GM19452 (cell line): ENCODE measurements around the gene STK4.

Source experiments
- ATAC-seq: cut with Tn5 transposase; IDR thresholded peaks from one replicate; pipeline ENCODE4 v1.9.1; 2021; ENCODE audit not compliant: unreplicated experiment

The STK4 gene

DNA sequence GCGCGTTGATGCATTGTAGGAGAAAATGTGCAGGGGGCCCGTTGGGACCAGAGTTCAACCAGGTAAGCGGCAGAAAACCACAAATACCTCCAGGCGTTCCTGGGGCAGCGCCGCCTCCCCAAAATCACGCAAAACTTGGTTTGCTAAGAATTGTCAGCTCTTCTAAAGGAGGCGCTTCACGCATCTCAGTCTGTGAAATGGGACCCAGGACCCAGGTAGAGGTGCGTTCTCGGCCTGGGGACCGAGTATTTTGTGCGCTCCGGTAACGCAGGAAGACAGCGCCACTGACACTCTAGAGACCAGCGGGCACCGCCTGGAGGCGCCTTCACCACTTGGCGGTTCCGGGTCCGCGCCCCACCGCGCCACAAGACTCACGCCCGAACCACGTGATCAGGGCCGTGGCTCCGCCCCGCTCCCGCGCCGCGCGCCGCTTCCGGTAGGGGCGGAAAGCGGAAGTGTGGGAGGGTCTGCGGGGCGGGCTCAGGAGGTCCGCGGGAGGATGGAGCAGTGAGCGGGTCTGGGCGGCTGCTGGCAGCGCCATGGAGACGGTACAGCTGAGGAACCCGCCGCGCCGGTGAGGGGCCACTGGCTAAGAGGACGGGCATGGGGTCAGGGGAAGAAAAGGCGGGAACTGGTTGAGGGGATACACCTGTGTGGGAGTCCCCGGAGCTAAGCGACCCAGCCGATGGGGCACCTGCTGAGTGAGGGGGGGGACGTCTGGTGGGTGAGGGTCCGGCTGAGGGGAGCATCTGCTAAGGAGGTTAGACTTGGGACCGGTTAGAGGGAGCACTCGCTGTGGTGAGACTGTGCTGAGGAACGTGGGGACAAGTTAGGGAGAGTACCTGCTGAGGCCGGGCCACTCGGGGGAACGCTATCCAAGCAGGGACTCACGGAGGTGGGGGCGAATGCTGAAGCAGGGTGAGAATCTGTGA is at the start of gene STK4:
TSS of gene STK4 (plus strand) at position 483 of the 932 bp plus-strand sequence. CDS start at position 540, 57 bp downstream.
- peak; percentile 68 for ATAC-seq

DNA sequence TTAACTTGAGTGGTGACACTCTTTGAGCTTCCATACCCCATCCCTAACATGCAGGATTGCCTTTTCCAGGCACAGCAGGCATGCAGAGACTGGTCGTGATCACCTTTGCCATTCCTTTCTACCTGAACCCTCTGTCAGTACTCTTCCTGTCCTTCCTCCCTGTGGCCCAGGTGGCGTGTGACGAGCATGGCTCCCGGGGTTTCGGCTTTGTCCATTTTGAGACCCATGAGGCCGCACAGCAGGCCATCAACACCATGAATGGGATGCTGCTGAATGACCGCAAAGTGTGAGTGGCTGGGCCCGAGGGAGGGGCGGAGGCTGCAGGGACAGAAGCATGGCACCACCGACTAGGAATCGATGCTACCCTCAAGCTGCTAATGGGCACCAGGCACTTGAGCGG is 49.7 kb upstream of the STK4 start:
- no peak for ATAC-seq

- ATAC-seq, result no peak
Observed at GRCh38 chr20:44917399-44917798, 48.9 kb upstream of the STK4 start.

DNA sequence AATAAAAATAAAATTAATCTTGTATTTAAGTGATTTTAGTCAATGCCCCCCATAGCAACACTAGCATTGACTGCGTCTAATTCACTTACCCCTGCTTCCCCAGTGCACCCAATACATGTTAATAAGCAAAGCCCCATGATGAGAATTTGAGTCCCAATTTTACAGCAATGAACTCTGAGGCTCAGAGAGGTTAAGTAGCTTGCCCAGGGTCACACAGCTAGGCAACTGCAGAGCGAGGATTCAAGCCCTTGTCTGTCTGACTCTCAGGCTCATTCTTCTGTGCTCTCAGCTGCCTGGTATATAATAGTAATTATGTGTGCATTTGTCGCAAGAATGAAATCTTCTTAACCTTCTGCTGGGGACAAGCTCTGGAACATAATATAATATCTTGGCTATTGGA is 48.0 kb upstream of the STK4 start:
- no peak for ATAC-seq

- no peak for ATAC-seq
Observed at GRCh38 chr20:44918761-44919160, 47.6 kb upstream of the STK4 start.

DNA sequence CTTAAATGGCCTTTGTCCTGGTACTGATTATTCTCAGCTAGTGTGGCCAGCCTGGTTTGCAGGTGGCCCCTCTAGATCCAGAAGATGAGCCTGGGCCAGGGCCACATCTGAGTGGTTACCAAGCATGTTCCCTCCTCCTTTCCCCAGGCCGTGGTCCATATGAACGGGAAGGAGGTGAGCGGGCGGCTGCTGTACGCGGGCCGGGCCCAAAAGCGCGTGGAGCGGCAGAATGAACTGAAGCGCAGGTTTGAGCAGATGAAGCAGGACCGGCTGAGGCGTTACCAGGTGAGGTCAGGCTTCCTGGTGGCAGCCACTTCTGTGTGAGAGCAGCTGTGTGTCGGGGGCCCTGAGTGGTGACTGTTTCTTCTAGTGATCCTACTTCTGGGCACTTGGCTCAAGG is 44.9 kb upstream of the STK4 start:
- no peak for ATAC-seq

- ATAC-seq, result no peak
Observed at GRCh38 chr20:44924541-44924940, 41.8 kb upstream of the STK4 start.

DNA sequence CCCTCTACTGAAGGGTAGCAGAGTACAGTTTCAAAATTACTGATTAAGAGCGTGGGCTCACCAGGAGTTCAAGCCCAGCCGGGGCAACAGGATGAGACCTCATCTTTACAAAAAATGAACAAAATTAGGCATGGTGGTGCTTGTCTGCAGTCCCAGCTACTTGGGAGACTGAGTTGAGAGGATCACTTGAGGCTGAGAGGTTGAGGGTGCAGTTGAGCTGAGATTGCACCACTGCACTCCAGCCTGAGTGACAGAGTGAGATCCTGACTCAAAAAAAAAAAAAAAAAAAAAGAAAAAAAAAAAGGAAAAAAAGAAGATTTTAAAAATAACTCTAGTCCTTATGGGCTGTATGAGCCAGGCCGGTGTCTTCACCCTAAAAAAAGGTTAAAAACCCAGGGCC is 37.7 kb upstream of the STK4 start:
- no peak for ATAC-seq

- ATAC-seq, result no peak
Observed at GRCh38 chr20:44930517-44931168, 35.7 kb upstream of the STK4 start.

DNA sequence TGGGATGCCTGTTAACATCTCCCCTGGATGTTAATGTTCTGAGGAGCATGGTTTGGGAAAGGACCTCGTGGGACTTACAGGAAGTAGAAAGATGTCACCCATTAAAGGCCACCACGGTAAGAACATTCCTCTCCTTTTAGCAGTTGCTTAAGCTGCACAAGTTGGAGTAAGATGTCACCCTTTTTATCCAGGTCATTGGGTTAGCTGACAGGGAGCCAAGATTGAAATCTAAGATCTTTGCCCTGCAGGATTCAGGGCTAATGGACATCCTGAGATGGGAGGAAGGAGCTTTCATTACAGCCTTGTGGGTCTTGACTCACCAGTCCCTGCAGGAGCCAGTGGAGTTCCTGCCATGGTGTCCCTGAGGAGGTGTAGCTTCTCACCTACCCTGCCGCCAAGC is 34.4 kb upstream of the STK4 start:
- no peak for ATAC-seq

- no peak for ATAC-seq
Observed at GRCh38 chr20:44932916-44933315, 33.4 kb upstream of the STK4 start.

GRCh38 chr20:44936510-44936909 is 29.8 kb upstream of the STK4 start:
- no peak for ATAC-seq

DNA sequence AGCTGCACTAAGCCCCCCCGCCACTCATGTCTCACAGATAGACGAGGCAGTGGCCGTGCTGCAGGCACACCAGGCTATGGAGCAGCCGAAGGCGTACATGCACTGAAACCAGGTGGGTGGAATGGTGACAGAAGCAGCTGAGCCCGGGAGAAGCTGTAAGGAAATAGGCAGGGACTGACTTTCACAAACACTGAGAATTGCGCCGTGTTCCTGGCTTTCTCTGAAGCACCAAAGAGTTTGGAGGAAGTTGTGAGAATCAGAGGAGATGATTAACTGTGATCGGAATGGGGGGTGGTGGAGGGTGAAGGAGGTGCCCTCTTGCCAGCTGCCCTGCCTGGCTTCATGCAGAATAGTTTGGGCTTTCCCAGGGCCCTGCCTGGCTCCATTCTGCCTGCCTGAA is 27.7 kb upstream of the STK4 start:
- ATAC-seq, result no peak

DNA sequence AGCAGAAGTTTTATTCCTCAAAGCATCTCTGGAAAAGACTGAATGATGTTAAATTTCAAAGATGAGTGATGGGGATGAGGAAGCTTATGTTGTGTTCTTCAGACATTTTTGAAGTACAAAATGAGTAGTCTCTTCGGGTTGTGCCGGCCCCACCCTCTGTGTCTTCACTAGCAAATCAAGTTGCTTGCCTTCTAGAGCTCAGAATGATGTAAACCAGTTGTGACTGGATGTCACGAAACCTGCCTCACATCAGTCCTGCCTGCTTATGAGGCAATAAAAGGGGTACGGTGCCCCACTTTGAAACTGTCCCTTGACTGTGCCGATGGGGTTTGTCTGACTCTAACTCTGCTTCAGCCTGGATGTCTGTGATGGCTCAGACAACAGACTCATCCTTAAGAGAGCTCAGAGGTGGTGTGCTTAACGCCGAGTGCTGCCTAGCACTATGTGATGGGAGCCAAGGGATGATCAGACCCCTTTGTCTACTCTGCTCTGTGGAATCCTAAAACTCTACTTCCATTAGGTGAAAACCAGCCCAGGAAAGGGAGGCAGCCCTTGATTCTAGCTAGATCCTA is 25.1 kb upstream of the STK4 start:
- ATAC-seq, result no peak

DNA sequence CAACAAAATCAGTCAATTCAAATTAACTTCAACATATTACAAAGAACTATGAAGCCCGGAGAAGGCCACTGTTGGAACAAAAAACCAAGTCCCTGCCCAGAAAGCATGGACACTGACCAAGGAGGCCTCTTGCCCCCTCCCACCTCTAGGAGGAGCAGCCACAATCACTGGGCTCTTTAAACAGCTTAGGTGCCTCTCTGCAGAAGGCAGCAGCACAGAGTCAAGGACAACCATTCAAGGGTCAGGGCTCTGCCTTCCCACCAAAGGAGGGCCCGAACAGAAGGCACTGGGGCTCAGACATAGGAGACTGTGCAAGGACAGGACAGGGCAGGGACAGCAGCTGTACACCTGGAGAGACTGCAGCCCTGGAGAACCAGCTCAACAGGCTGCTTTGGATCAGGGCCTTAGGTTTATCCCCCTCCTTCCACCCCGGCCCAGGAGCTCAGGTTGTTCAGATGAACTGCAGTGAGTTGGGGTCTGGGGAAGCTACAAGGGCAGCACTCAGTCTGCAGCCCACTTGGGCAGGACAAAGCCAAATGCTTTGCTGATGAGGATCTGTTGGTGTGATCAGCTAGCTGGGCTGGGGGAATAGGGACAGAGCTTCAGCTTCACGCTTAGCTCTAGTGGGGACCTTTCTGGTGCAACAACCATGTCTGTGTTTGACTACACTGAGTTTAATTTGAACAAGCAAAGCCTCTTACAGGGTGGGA is 23.9 kb upstream of the STK4 start:
- no peak for ATAC-seq

GRCh38 chr20:44943828-44944227 is 22.5 kb upstream of the STK4 start:
- ATAC-seq, result no peak

GRCh38 chr20:44945261-44945660 is 21.1 kb upstream of the STK4 start:
- ATAC-seq, result no peak

DNA sequence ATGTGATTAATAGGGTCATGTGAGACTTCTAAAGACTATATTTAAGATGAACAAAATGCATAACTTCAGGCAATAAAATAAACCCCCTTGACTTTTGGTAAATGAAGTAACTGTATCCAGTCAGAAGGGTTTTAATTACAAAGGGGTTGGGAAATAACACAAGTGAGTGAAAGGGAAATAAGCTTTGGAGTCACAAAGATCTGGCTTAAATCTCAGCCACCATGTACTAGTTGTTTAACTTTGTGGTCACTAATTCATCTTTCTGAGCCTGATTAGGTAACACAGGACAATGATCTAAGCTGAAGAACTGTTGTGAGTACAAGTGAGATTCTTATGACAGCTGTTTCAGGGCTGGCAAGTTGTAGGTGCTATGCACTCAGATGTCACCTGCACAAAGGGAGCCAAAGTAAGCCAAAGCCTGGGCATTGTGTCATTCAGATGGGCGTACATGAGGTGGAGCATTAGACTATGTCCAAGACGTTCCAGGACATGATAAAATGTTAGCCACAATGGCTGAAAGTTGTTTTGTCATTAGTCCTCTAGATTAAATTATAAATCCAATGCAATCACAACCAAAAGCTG is 19.9 kb upstream of the STK4 start:
- no peak for ATAC-seq

- no peak for ATAC-seq
Observed at GRCh38 chr20:44948107-44948506, 18.2 kb upstream of the STK4 start.

- ATAC-seq, result no peak
Observed at GRCh38 chr20:44948513-44948912, 17.8 kb upstream of the STK4 start.

DNA sequence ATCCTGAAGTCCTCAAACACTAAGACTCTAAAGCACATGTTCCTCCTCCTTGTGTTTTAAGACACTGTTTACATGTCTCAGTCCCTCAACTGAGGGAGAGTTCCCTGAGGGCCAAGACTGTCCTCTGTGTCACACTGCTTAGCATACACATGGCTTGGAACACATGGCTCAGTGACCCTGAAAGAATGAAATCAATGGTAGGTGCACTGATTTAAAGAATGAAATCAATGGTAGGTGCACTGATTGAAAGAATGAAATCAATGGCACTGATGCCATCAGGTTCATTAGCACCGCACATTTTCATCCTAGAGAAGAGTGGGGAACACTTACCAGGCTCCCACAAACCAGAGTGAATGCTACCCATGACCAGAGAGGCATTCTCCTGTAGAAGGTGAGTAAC is 15.9 kb upstream of the STK4 start:
- ATAC-seq, result no peak
